HEK293 (cell line): ENCODE data around the gene USP22.

Source experiments
- CTCF ChIA-PET: fragments of 350-600 bp; formaldehyde crosslinking; extraction: SDS; loops from one replicate; lab custom pipeline; 2021; ENCODE audit warnings: antibody characterized with exemption; lab: Yijun Ruan, JAX
- POLR2A ChIA-PET: fragments of 300-600 bp; formaldehyde crosslinking; extraction: SDS; loops from one replicate; lab custom pipeline; 2020; ENCODE audit warnings: antibody characterized with exemption, inconsistent platforms; lab: Yijun Ruan, JAX
- H3K27ac ChIP-seq: fragments of 200-500 bp; sonication (Bioruptor generic); 2 replicates; pipeline ENCODE4 v1.5.1; 2014; ENCODE audit warnings: low read depth, low read length, control low read depth, inconsistent platforms; ENCODE audit errors: extremely low read depth
- H3K36me3 ChIP-seq, 2 experiments: fragments of 200-500 bp in 1 of 2; sonication (Bioruptor generic) in 1 of 2; 1 replicate in 1 of 2; 2 replicates in 1 of 2; pipeline ENCODE4 v1.5.1; 2014 to 2017; ENCODE audit warnings: inconsistent platforms in 2 of 2, low read length in 2 of 2; ENCODE audit not compliant: control insufficient read depth in 2 of 2, insufficient read depth in 1 of 2
- H3K4me1 ChIP-seq: fragments of 200-500 bp; sonication (Bioruptor generic); 2 replicates; pipeline ENCODE4 v1.5.1; 2014; ENCODE audit warnings: mild to moderate bottlenecking, low read length, inconsistent platforms; ENCODE audit not compliant: control insufficient read depth, insufficient read depth
- H3K4me3 ChIP-seq: 2 replicates; pipeline ENCODE4 v1.5.1; 2011; ENCODE audit warnings: low read depth, mild to moderate bottlenecking, control low read depth, low read length, moderate library complexity
- H3K9me3 ChIP-seq: fragments of 200-500 bp; sonication (Bioruptor generic); 2 replicates; pipeline ENCODE4 v1.5.1; 2014; ENCODE audit warnings: low read depth, low read length, inconsistent platforms; ENCODE audit not compliant: control insufficient read depth, insufficient read depth
- BCL11A ChIP-seq: fragments of 450-650 bp; formaldehyde crosslinking; IDR thresholded peaks from 2 replicates; pipeline ENCODE4 v1.5.1; 2016; ENCODE audit warnings: low read depth, missing biosample characterization, missing genetic modification characterization
- EGR2 ChIP-seq: fragments of 450-650 bp; formaldehyde crosslinking; IDR thresholded peaks from 2 replicates; pipeline ENCODE4 v1.5.1; 2016; ENCODE audit warnings: low read depth, missing biosample characterization, missing genetic modification characterization
- FEZF1 ChIP-seq: fragments of 450-650 bp; formaldehyde crosslinking; IDR thresholded peaks from 2 replicates; pipeline ENCODE4 v1.5.1; 2016; ENCODE audit warnings: missing biosample characterization, missing genetic modification characterization
- HOXD13 ChIP-seq: sonication (generic); formaldehyde crosslinking; IDR thresholded peaks from 2 replicates; pipeline ENCODE4 v1.8.0; 2022; ENCODE audit warnings: missing genetic modification reagents, borderline replicate concordance
- ZBTB8A ChIP-seq: fragments of 450-650 bp; formaldehyde crosslinking; IDR thresholded peaks from 2 replicates; pipeline ENCODE4 v1.5.1; 2016; ENCODE audit warnings: missing biosample characterization, missing genetic modification characterization
- ZNF202 ChIP-seq: fragments of 450-650 bp; formaldehyde crosslinking; IDR thresholded peaks from 2 replicates; pipeline ENCODE4 v1.5.1; 2016; ENCODE audit warnings: missing biosample characterization, missing genetic modification characterization, borderline replicate concordance
- ZNF248 ChIP-seq: fragments of 450-650 bp; formaldehyde crosslinking; IDR thresholded peaks from 2 replicates; pipeline ENCODE4 v1.5.1; 2017; ENCODE audit warnings: missing biosample characterization, missing genetic modification characterization
- ZNF433 ChIP-seq: fragments of 450-650 bp; formaldehyde crosslinking; IDR thresholded peaks from 2 replicates; pipeline ENCODE4 v1.5.1; 2016; ENCODE audit warnings: missing biosample characterization, missing genetic modification characterization, low read depth
- ZNF571 ChIP-seq: fragments of 450-650 bp; formaldehyde crosslinking; IDR thresholded peaks from 2 replicates; pipeline ENCODE4 v1.5.0; 2017; ENCODE audit warnings: missing biosample characterization, missing genetic modification characterization
- ZNF654 ChIP-seq: fragments of 450-650 bp; formaldehyde crosslinking; IDR thresholded peaks from 2 replicates; pipeline ENCODE4 v1.5.1; 2016; ENCODE audit warnings: low read depth, missing biosample characterization, missing genetic modification characterization
- ZNF664 ChIP-seq: fragments of 450-650 bp; formaldehyde crosslinking; IDR thresholded peaks from 2 replicates; pipeline ENCODE4 v1.5.1; 2016; ENCODE audit warnings: missing biosample characterization, missing genetic modification characterization
- ZNF768 ChIP-seq: fragments of 450-650 bp; formaldehyde crosslinking; IDR thresholded peaks from 2 replicates; pipeline ENCODE4 v1.5.1; 2018; ENCODE audit warnings: missing biosample characterization, mild to moderate bottlenecking, missing genetic modification characterization
- ZNF843 ChIP-seq: fragments of 450-650 bp; formaldehyde crosslinking; IDR thresholded peaks from 2 replicates; pipeline ENCODE4 v1.5.1; 2016; ENCODE audit warnings: missing biosample characterization, missing genetic modification characterization
- ZSCAN30 ChIP-seq: fragments of 450-650 bp; IDR thresholded peaks from 2 replicates; pipeline ENCODE4 v1.5.1; 2018; ENCODE audit warnings: missing biosample characterization, mild to moderate bottlenecking, missing genetic modification characterization, moderate library complexity
- TF ChIP-seq, protein P1 (sequence below): fragments of 450-650 bp; formaldehyde crosslinking; conservative IDR thresholded peaks from 2 replicates; pipeline ENCODE4 v1.5.1; 2016; ENCODE audit warnings: low read depth, missing biosample characterization, missing genetic modification characterization
- TF ChIP-seq, protein P2 (sequence below): fragments of 450-650 bp; formaldehyde crosslinking; IDR thresholded peaks from 2 replicates; pipeline ENCODE4 v1.5.1; 2017; ENCODE audit warnings: missing biosample characterization, mild to moderate bottlenecking, missing genetic modification characterization, moderate library complexity
- TF ChIP-seq, protein P3 (sequence below): fragments of 450-650 bp; formaldehyde crosslinking; IDR thresholded peaks from 2 replicates; pipeline ENCODE4 v1.5.1; 2016; ENCODE audit warnings: missing biosample characterization, missing genetic modification characterization, borderline replicate concordance
- TF ChIP-seq, protein P4 (sequence below): fragments of 450-650 bp; formaldehyde crosslinking; IDR thresholded peaks from 2 replicates; pipeline ENCODE4 v1.5.1; 2016; ENCODE audit warnings: missing biosample characterization, missing genetic modification characterization
- TF ChIP-seq, protein P5 (sequence below): sonication (generic); formaldehyde crosslinking; IDR thresholded peaks from 2 replicates; pipeline ENCODE4 v1.8.1; 2022; ENCODE audit warnings: mild to moderate bottlenecking, moderate library complexity, missing genetic modification reagents

The USP22 gene

DNA sequence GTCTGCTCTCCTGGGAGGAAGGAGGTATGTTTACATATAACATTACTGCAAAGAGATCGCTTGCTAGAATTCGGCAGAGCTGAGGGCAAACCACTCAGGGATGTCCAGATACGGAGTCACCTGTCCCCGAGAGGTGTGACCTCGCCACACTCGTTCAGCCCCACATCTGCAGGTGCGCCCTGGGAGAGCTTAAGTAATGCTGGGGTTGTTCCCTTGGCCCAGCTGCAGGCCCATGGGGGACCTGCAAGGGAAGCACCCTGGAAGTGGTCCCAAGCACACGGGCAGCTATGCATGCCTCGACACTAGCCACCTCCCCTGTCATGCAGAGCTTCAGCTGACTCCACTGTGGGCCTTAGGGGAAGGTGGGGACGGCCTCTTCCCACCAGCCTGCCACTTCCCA lies 22.2 kb downstream of the USP22 start:
- Histone ChIP-seq H3K4me1 (no peaks in the 10 kb centered on the region), H3K36me3 (peaks cover 82 to 96% of the 10 kb centered on the region in 2 experiments), H3K4me3 (no peak overlapping the region), H3K9me3 (no peaks in the 10 kb centered on the region), H3K27ac (peak overlapping the region; percentile 22; the same call in 1 of the 2 replicates)
- TF ChIP-seq ZNF433 (tag by site-specific recombination) (no peak), ZNF664 (tag by site-specific recombination) (no peak), HOXD13 (no peak), BCL11A (tag by site-specific recombination) (no peak), ZNF768 (tag by site-specific recombination) (no peak), ZNF571 (tag by site-specific recombination) (no peak), ZNF248 (tag by site-specific recombination) (no peak), ZNF654 (tag by site-specific recombination) (no peak), ZSCAN30 (tag by site-specific recombination) (no peak), FEZF1 (tag by site-specific recombination) (no peak), ZNF843 (tag by site-specific recombination) (no peak), ZBTB8A (tag by site-specific recombination) (no peak), EGR2 (tag by site-specific recombination) (no peak), ZNF202 (no peak)
- TF ChIP-seq, protein P1, sequence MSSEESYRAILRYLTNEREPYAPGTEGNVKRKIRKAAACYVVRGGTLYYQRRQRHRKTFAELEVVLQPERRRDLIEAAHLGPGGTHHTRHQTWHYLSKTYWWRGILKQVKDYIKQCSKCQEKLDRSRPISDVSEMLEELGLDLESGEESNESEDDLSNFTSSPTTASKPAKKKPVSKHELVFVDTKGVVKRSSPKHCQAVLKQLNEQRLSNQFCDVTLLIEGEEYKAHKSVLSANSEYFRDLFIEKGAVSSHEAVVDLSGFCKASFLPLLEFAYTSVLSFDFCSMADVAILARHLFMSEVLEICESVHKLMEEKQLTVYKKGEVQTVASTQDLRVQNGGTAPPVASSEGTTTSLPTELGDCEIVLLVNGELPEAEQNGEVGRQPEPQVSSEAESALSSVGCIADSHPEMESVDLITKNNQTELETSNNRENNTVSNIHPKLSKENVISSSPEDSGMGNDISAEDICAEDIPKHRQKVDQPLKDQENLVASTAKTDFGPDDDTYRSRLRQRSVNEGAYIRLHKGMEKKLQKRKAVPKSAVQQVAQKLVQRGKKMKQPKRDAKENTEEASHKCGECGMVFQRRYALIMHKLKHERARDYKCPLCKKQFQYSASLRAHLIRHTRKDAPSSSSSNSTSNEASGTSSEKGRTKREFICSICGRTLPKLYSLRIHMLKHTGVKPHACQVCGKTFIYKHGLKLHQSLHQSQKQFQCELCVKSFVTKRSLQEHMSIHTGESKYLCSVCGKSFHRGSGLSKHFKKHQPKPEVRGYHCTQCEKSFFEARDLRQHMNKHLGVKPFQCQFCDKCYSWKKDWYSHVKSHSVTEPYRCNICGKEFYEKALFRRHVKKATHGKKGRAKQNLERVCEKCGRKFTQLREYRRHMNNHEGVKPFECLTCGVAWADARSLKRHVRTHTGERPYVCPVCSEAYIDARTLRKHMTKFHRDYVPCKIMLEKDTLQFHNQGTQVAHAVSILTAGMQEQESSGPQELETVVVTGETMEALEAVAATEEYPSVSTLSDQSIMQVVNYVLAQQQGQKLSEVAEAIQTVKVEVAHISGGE (tag by site-specific recombination), result no peak
- TF ChIP-seq, protein P2, sequence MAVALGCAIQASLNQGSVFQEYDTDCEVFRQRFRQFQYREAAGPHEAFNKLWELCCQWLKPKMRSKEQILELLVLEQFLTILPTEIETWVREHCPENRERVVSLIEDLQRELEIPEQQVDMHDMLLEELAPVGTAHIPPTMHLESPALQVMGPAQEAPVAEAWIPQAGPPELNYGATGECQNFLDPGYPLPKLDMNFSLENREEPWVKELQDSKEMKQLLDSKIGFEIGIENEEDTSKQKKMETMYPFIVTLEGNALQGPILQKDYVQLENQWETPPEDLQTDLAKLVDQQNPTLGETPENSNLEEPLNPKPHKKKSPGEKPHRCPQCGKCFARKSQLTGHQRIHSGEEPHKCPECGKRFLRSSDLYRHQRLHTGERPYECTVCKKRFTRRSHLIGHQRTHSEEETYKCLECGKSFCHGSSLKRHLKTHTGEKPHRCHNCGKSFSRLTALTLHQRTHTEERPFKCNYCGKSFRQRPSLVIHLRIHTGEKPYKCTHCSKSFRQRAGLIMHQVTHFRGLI, result no peak
- TF ChIP-seq, protein P3, sequence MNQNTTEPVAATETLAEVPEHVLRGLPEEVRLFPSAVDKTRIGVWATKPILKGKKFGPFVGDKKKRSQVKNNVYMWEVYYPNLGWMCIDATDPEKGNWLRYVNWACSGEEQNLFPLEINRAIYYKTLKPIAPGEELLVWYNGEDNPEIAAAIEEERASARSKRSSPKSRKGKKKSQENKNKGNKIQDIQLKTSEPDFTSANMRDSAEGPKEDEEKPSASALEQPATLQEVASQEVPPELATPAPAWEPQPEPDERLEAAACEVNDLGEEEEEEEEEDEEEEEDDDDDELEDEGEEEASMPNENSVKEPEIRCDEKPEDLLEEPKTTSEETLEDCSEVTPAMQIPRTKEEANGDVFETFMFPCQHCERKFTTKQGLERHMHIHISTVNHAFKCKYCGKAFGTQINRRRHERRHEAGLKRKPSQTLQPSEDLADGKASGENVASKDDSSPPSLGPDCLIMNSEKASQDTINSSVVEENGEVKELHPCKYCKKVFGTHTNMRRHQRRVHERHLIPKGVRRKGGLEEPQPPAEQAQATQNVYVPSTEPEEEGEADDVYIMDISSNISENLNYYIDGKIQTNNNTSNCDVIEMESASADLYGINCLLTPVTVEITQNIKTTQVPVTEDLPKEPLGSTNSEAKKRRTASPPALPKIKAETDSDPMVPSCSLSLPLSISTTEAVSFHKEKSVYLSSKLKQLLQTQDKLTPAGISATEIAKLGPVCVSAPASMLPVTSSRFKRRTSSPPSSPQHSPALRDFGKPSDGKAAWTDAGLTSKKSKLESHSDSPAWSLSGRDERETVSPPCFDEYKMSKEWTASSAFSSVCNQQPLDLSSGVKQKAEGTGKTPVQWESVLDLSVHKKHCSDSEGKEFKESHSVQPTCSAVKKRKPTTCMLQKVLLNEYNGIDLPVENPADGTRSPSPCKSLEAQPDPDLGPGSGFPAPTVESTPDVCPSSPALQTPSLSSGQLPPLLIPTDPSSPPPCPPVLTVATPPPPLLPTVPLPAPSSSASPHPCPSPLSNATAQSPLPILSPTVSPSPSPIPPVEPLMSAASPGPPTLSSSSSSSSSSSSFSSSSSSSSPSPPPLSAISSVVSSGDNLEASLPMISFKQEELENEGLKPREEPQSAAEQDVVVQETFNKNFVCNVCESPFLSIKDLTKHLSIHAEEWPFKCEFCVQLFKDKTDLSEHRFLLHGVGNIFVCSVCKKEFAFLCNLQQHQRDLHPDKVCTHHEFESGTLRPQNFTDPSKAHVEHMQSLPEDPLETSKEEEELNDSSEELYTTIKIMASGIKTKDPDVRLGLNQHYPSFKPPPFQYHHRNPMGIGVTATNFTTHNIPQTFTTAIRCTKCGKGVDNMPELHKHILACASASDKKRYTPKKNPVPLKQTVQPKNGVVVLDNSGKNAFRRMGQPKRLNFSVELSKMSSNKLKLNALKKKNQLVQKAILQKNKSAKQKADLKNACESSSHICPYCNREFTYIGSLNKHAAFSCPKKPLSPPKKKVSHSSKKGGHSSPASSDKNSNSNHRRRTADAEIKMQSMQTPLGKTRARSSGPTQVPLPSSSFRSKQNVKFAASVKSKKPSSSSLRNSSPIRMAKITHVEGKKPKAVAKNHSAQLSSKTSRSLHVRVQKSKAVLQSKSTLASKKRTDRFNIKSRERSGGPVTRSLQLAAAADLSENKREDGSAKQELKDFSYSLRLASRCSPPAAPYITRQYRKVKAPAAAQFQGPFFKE, result no peak
- TF ChIP-seq, protein P4, sequence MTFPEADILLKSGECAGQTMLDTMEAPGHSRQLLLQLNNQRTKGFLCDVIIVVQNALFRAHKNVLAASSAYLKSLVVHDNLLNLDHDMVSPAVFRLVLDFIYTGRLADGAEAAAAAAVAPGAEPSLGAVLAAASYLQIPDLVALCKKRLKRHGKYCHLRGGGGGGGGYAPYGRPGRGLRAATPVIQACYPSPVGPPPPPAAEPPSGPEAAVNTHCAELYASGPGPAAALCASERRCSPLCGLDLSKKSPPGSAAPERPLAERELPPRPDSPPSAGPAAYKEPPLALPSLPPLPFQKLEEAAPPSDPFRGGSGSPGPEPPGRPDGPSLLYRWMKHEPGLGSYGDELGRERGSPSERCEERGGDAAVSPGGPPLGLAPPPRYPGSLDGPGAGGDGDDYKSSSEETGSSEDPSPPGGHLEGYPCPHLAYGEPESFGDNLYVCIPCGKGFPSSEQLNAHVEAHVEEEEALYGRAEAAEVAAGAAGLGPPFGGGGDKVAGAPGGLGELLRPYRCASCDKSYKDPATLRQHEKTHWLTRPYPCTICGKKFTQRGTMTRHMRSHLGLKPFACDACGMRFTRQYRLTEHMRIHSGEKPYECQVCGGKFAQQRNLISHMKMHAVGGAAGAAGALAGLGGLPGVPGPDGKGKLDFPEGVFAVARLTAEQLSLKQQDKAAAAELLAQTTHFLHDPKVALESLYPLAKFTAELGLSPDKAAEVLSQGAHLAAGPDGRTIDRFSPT, result no peak
- TF ChIP-seq, protein P5, sequence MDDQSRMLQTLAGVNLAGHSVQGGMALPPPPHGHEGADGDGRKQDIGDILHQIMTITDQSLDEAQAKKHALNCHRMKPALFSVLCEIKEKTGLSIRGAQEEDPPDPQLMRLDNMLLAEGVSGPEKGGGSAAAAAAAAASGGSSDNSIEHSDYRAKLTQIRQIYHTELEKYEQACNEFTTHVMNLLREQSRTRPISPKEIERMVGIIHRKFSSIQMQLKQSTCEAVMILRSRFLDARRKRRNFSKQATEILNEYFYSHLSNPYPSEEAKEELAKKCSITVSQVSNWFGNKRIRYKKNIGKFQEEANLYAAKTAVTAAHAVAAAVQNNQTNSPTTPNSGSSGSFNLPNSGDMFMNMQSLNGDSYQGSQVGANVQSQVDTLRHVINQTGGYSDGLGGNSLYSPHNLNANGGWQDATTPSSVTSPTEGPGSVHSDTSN (CRISPR knock-in tag), result no peak
- ChIA-PET POLR2A (interaction anchor here (0.5 kb wide), 1 partner anchor 72 kb away, joined by 4 read pairs; no protein-coding TSS in a partner anchor), CTCF (interaction anchor here (0.7 to 1.5 kb wide), 5 partner anchors 11 to 79 kb away, joined by 3 to 8 read pairs (median 3); no protein-coding TSS in a partner anchor)
